Glutamatergic neuron (in vitro differentiated cells): ENCODE results near the gene PSAP. TPM values are rescaled to one million over a fixed set of nuclear protein-coding genes. Genes with fewer than 3 reads are reported as not detected.

Experiments
- DNase-seq: peaks from one replicate; pipeline ENCODE4 v3.0.0; 2022
- H3K27ac Mint-ChIP-seq: one replicate; pipeline ENCODE4 v1.8.0; 2020; ENCODE audit warnings: mild to moderate bottlenecking, mixed read lengths, inconsistent platforms; ENCODE audit not compliant: unreplicated experiment
- H3K27me3 Mint-ChIP-seq: one replicate; pipeline ENCODE4 v1.8.0; 2020; ENCODE audit warnings: mild to moderate bottlenecking, moderate library complexity, mixed read lengths, inconsistent platforms; ENCODE audit not compliant: unreplicated experiment
- H3K36me3 Mint-ChIP-seq: one replicate; pipeline ENCODE4 v1.8.0; 2020; ENCODE audit warnings: mild to moderate bottlenecking, mixed read lengths, inconsistent platforms; ENCODE audit not compliant: unreplicated experiment
- H3K4me1 Mint-ChIP-seq: one replicate; pipeline ENCODE4 v1.8.0; 2020; ENCODE audit warnings: mild to moderate bottlenecking, low read depth, mixed read lengths, inconsistent platforms; ENCODE audit not compliant: unreplicated experiment
- H3K4me3 Mint-ChIP-seq: one replicate; pipeline ENCODE4 v1.8.0; 2020; ENCODE audit warnings: mild to moderate bottlenecking, mixed read lengths, inconsistent platforms; ENCODE audit not compliant: unreplicated experiment
- H3K9me3 Mint-ChIP-seq: one replicate; pipeline ENCODE4 v1.8.0; 2020; ENCODE audit warnings: mild to moderate bottlenecking, moderate library complexity, mixed read lengths, inconsistent platforms; ENCODE audit not compliant: unreplicated experiment
- total RNA-seq: library from RNA; stranded (reverse); fragmentation: NEBNext Ultra II Directional; extraction: Animal tissue kit (Norgen Biotek cat#: 25700); gene quantifications from one replicate; pipeline ENCODE4 v1.2.1, GENCODE V29; 2021; ENCODE audit not compliant: unreplicated experiment
- TF ChIP-seq, protein P1 (sequence below): fragments of 200-600 bp; sonication (generic); IDR thresholded peaks from one replicate; pipeline ENCODE4 v1.5.0; 2021; ENCODE audit not compliant: partially characterized antibody, unreplicated experiment

Gene PSAP
- total RNA-seq, 1 donor from 2014 or later, result 737 TPM

GRCh38 chr10:71815515-71816130 lies 35.4 kb downstream of the PSAP start:
- H3K4me3 Mint-ChIP-seq, result no peak overlapping the region
- no peak for DNase-seq
- TF ChIP-seq, protein P1, sequence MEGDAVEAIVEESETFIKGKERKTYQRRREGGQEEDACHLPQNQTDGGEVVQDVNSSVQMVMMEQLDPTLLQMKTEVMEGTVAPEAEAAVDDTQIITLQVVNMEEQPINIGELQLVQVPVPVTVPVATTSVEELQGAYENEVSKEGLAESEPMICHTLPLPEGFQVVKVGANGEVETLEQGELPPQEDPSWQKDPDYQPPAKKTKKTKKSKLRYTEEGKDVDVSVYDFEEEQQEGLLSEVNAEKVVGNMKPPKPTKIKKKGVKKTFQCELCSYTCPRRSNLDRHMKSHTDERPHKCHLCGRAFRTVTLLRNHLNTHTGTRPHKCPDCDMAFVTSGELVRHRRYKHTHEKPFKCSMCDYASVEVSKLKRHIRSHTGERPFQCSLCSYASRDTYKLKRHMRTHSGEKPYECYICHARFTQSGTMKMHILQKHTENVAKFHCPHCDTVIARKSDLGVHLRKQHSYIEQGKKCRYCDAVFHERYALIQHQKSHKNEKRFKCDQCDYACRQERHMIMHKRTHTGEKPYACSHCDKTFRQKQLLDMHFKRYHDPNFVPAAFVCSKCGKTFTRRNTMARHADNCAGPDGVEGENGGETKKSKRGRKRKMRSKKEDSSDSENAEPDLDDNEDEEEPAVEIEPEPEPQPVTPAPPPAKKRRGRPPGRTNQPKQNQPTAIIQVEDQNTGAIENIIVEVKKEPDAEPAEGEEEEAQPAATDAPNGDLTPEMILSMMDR, result no peak
- H3K9me3 Mint-ChIP-seq, result peaks cover 9% of the 10 kb centered on the region
- no peaks in the 10 kb centered on the region for H3K36me3 Mint-ChIP-seq
- H3K4me1 Mint-ChIP-seq, result peaks cover 3% of the 10 kb centered on the region
- peaks cover 16% of the 10 kb centered on the region for H3K27me3 Mint-ChIP-seq
- H3K27ac Mint-ChIP-seq, result no peak overlapping the region

DNA sequence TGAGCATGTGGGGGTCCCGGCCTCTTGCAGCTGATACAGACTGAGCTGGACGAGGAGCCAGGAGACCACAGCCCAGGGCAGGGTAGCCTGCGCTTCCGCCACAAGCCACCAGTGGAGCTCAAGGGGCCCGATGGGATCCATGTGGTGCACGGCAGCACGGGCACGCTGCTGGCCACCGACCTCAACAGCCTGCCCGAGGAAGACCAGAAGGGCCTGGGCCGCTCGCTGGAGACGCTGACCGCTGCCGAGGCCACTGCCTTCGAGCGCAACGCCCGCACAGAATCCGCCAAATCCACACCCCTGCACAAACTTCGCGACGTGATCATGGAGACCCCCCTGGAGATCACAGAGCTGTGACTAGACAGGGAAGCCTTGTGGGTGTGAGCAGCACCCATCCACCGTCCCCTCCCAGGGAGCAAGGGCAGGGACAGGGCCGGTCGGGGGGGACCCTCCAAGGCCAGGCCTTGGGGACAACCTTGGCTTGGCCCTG lies 36.1 kb downstream of the PSAP start:
- DNase-seq, result no peak
- H3K27ac Mint-ChIP-seq, result no peak overlapping the region

DNA sequence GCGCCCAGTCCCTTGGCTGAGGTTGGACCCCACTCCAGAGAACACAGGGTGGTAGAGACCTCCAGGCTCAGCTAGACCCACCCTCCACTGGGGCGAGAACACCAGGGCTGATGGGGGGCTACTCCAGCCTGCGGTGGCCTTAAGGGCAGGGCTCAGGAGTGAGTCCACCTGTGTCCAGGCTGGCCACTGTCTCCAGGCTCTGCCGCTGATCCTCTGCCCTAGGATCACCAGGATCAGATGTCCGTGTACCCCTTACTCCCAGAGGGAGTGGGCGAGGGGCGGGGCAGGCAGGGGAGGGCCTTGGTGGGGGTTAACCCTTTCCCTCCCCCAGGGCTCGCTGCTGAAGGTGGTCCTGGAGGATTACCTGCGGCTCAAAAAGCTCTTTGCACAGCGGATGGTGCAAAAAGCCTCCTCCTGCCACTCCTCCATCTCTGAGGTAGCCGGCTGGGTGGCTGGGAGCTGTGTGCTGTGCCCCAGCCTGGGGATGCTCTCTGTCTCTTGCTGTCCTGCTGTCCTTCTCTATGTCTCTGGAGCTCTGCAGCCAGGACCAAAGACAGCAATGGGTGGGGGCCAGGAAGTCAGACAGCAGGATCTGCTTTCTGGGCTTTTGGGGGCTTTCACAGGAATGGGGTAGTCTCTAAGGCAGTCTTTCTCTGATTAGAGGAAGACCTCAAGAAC lies 38.0 kb downstream of the PSAP start:
- Mint-ChIP-seq H3K27me3 (peaks cover 24% of the 10 kb centered on the region), H3K9me3 (peaks cover 12% of the 10 kb centered on the region), H3K4me1 (peaks cover 7% of the 10 kb centered on the region), H3K27ac (peak overlapping the region; percentile 72), H3K4me3 (peak overlapping the region; percentile 61), H3K36me3 (peaks cover 3% of the 10 kb centered on the region)
- TF ChIP-seq, protein P1, result no peak
- DNase-seq, result peak; percentile 44

More for the DNA sequence above, 36.1 kb downstream of the PSAP start:
- Mint-ChIP-seq H3K9me3 (peaks cover 9% of the 10 kb centered on the region), H3K27me3 (peaks cover 16% of the 10 kb centered on the region), H3K4me3 (no peak overlapping the region), H3K4me1 (peaks cover 3% of the 10 kb centered on the region), H3K36me3 (no peaks in the 10 kb centered on the region)
- TF ChIP-seq, protein P1, result no peak

DNA sequence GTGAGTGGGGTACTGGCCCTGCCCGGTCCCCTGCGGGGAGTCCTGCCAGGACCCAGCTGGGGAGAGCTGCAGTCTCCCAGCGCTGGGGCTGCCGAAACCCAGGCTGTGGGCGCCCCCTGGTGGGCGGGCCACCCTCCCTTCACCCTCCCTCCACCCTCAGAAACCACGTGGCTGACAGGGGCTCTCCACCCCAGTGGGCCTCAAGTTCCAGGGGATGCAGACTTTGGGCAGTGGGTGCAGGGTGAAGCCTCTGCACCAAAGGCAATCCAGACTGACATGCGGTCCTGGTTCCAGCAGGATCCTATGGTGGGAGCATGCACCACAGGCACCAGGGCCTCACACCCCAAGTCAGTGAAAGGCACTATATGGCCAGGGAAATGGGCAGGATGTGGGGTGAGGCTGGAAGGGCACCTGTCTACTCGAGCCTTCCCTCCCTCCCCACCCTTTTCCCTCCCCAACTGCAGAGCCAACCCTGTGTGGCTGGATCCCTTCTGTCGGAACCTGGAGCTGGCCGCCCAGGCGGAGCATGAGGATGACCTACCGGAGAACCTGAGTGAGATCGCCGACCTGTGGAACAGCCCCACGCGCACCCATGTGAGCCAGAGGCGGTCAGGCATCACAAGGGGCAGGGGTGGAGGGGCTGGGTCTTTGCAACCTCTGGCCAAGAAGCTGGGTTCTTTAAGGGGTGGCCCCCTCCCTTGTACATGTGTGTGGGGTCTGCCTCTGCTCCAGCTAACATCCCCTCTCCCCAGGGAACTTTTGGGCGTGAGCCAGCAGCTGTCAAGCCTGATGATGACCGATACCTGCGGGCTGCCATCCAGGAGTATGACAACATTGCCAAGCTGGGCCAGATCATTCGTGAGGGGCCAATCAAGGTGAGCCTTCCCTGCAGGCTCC lies 38.8 kb downstream of the PSAP start:
- Mint-ChIP-seq H3K9me3 (peaks cover 13% of the 10 kb centered on the region), H3K4me3 (no peak overlapping the region), H3K27me3 (peaks cover 23% of the 10 kb centered on the region), H3K4me1 (peaks cover 8% of the 10 kb centered on the region), H3K36me3 (peaks cover 4% of the 10 kb centered on the region), H3K27ac (no peak overlapping the region)
- TF ChIP-seq, protein P1, result peak; percentile 84
- peak; percentile 78 for DNase-seq
